H9 (cell line): ENCODE measurements around the gene ZNF177. TPM values are rescaled to one million over a fixed set of nuclear protein-coding genes. Genes with fewer than 3 reads are reported as not detected.

Experiments used
- DNase-seq: peaks from one replicate; pipeline ENCODE4 v3.0.0-alpha.2; 2017
- H2AFZ ChIP-seq: one replicate; pipeline ENCODE4 v1.6.1; 2013; ENCODE audit warnings: mild to moderate bottlenecking, low read length, control low read depth, moderate library complexity
- H2AK5ac ChIP-seq: 2 replicates; pipeline ENCODE4 v1.6.1; 2013; ENCODE audit warnings: low read length, control low read depth, mixed read lengths; ENCODE audit not compliant: insufficient read length
- H2BK120ac ChIP-seq: one replicate; pipeline ENCODE4 v1.6.1; 2013; ENCODE audit warnings: low read depth, mild to moderate bottlenecking, low read length, control low read depth, inconsistent platforms; ENCODE audit not compliant: poor library complexity, severe bottlenecking
- H2BK12ac ChIP-seq: 2 replicates; pipeline ENCODE4 v1.6.1; 2013; ENCODE audit warnings: low read length, control low read depth, mixed read lengths, low read depth; ENCODE audit not compliant: insufficient read length
- H2BK15ac ChIP-seq: 2 replicates; pipeline ENCODE4 v1.6.1; 2013; ENCODE audit warnings: low read depth, low read length, control low read depth
- H2BK20ac ChIP-seq: one replicate; pipeline ENCODE4 v1.6.1; 2013; ENCODE audit warnings: low read depth, mild to moderate bottlenecking, low read length, control low read depth, inconsistent platforms; ENCODE audit not compliant: poor library complexity, severe bottlenecking
- H2BK5ac ChIP-seq: 2 replicates; pipeline ENCODE4 v1.6.1; 2013; ENCODE audit warnings: low read length, control low read depth, mixed read lengths; ENCODE audit not compliant: insufficient read length
- H3K14ac ChIP-seq: 2 replicates; pipeline ENCODE4 v1.6.1; 2013; ENCODE audit warnings: low read length, control low read depth; ENCODE audit not compliant: insufficient read depth
- H3K18ac ChIP-seq: 2 replicates; pipeline ENCODE4 v1.6.1; 2013; ENCODE audit warnings: low read depth, mild to moderate bottlenecking, mixed read lengths, low read length, control low read depth; ENCODE audit not compliant: insufficient read length
- H3K23ac ChIP-seq: 2 replicates; pipeline ENCODE4 v1.6.1; 2013; ENCODE audit warnings: low read length, control low read depth, mixed read lengths, low read depth; ENCODE audit not compliant: insufficient read length
- H3K23me2 ChIP-seq: 2 replicates; pipeline ENCODE4 v1.6.1; 2013; ENCODE audit warnings: low read depth, mild to moderate bottlenecking, mixed read lengths, low read length, control low read depth; ENCODE audit not compliant: insufficient read length, poor library complexity, severe bottlenecking
- H3K27ac ChIP-seq: 2 replicates; pipeline ENCODE4 v1.5.1; 2013; ENCODE audit warnings: low read length, control low read depth, mixed read lengths, low read depth; ENCODE audit not compliant: insufficient read length
- H3K27me3 ChIP-seq: 2 replicates; pipeline ENCODE4 v1.6.1; 2013; ENCODE audit warnings: low read length, control low read depth, inconsistent platforms; ENCODE audit not compliant: insufficient read depth
- H3K4ac ChIP-seq: 2 replicates; pipeline ENCODE4 v1.6.1; 2013; ENCODE audit warnings: low read depth, mild to moderate bottlenecking, control low read depth, inconsistent platforms, low read length, moderate library complexity
- H3K4me1 ChIP-seq: 2 replicates; pipeline ENCODE4 v1.6.1; 2013; ENCODE audit warnings: low read length, control low read depth, inconsistent platforms; ENCODE audit not compliant: insufficient read depth
- H3K4me2 ChIP-seq: 2 replicates; pipeline ENCODE4 v1.6.1; 2013; ENCODE audit warnings: low read length, control low read depth, mixed read lengths; ENCODE audit not compliant: insufficient read length, insufficient read depth
- H3K56ac ChIP-seq: 2 replicates; pipeline ENCODE4 v1.6.1; 2013; ENCODE audit warnings: low read depth, mild to moderate bottlenecking, mixed read lengths, low read length, control low read depth; ENCODE audit not compliant: insufficient read length
- H3K79me1 ChIP-seq: 2 replicates; pipeline ENCODE4 v1.6.1; 2013; ENCODE audit warnings: low read depth, mild to moderate bottlenecking, moderate library complexity, low read length, control low read depth, inconsistent platforms; ENCODE audit not compliant: insufficient read depth, poor library complexity, severe bottlenecking
- H3K79me2 ChIP-seq: 2 replicates; pipeline ENCODE4 v1.6.1; 2013; ENCODE audit warnings: low read length, control low read depth, inconsistent platforms; ENCODE audit not compliant: insufficient read depth
- H3K9ac ChIP-seq: 2 replicates; pipeline ENCODE4 v1.6.1; 2013; ENCODE audit warnings: low read length, control low read depth, mixed read lengths; ENCODE audit not compliant: insufficient read length; ENCODE audit errors: extremely low read depth
- H3K9me3 ChIP-seq: one replicate; pipeline ENCODE4 v1.6.1; 2013; ENCODE audit warnings: low read depth, low read length, inconsistent platforms; ENCODE audit not compliant: control insufficient read depth
- H3T11ph ChIP-seq: one replicate; pipeline ENCODE4 v1.6.1; 2013; ENCODE audit warnings: mild to moderate bottlenecking, low read length, control low read depth, inconsistent platforms
- H4K20me1 ChIP-seq: one replicate; pipeline ENCODE4 v1.6.1; 2013; ENCODE audit not compliant: control insufficient read depth, insufficient read length, insufficient read depth
- H4K5ac ChIP-seq: 2 replicates; pipeline ENCODE4 v1.6.1; 2013; ENCODE audit warnings: low read depth, mild to moderate bottlenecking, mixed read lengths, low read length, control low read depth; ENCODE audit not compliant: insufficient read length
- H4K8ac ChIP-seq: replicated peaks from 2 replicates; pipeline ENCODE4 v1.6.1; 2013; ENCODE audit warnings: low read length, control low read depth, mixed read lengths, low read depth; ENCODE audit not compliant: insufficient read length
- H4K91ac ChIP-seq: 2 replicates; pipeline ENCODE4 v1.6.1; 2013; ENCODE audit warnings: low read depth, mild to moderate bottlenecking, moderate library complexity, mixed read lengths, low read length, control low read depth; ENCODE audit not compliant: insufficient read length
- H3K27ac Mint-ChIP-seq, 3 experiments: 2 replicates in 2 of 3; 3 replicates in 1 of 3; pipeline ENCODE4 v1.8.0; 2020 to 2021; ENCODE audit warnings: mixed read lengths in 3 of 3, mild to moderate bottlenecking in 1 of 3, moderate library complexity in 1 of 3
- H3K27me3 Mint-ChIP-seq: 2 replicates; pipeline ENCODE4 v1.8.0; 2021; ENCODE audit warnings: low read depth, mild to moderate bottlenecking, moderate library complexity, mixed read lengths
- H3K36me3 Mint-ChIP-seq, 3 experiments: 2 replicates in 2 of 3; 3 replicates in 1 of 3; pipeline ENCODE4 v1.8.0; 2020 to 2021; ENCODE audit warnings: low read depth in 3 of 3, mixed read lengths in 3 of 3; ENCODE audit not compliant: insufficient read depth in 1 of 3
- H3K4me1 Mint-ChIP-seq, 2 experiments: 2 replicates each; pipeline ENCODE4 v1.8.0; 2020; ENCODE audit warnings: mixed read lengths in 2 of 2
- H3K4me3 Mint-ChIP-seq, 2 experiments: 2 replicates in 1 of 2; 3 replicates in 1 of 2; pipeline ENCODE4 v1.8.0; 2020 to 2021; ENCODE audit warnings: mild to moderate bottlenecking in 2 of 2, mixed read lengths in 2 of 2, moderate library complexity in 1 of 2
- H3K9me3 Mint-ChIP-seq, 2 experiments: 2 replicates in 1 of 2; 3 replicates in 1 of 2; pipeline ENCODE4 v1.8.0; 2020; ENCODE audit warnings: mild to moderate bottlenecking in 2 of 2, mixed read lengths in 2 of 2, moderate library complexity in 1 of 2
- WGBS: extraction: QIAGEN DNeasy Blood & Tissue Kit; methylation state at CpG from one replicate; pipeline ENCODE4 v1.1.7; 2013; ENCODE audit warnings: missing lambda C conversion rate, low lambda C conversion rate, mixed read lengths; ENCODE audit not compliant: insufficient read length; ENCODE audit errors: extremely low coverage; 5-methylcytosine and 5-hydroxymethylcytosine counted together
- total RNA-seq: library from RNA; stranded (reverse); gene quantifications from 2 replicates; pipeline ENCODE4 v1.2.1, GENCODE V29; 2021
- TF ChIP-seq, protein P1 (sequence below): fragments of 200-600 bp; sonication (generic); conservative IDR thresholded peaks from 3 replicates; pipeline ENCODE4 v1.8.0; 2021; ENCODE audit warnings: antibody characterized with exemption, mild to moderate bottlenecking

ZNF177 gene
- total RNA-seq, 1 experiment from 2014 or later: 5.7 TPM

GRCh38 chr19:9370738-9371619 lies 8.2 kb downstream of the ZNF177 start:
- H3K14ac ChIP-seq: no peak overlapping the region
- no peaks in the 10 kb centered on the region for H3K23me2 ChIP-seq
- Mint-ChIP-seq H3K9me3 (peaks cover 77 to 84% of the 10 kb centered on the region in 2 experiments), H3K36me3 (peaks cover 65 to 88% (median 78%) of the 10 kb centered on the region in 3 experiments), H3K27me3 (no peaks in the 10 kb centered on the region; the same call in 1 of the 2 replicates), H3K4me1 (no peaks in the 10 kb centered on the region), H3K4me3 (no peak overlapping the region), H3K27ac (no peak overlapping the region)
- no CpG with 5 or more reads among the region's 6 CpGs for WGBS
- no peak overlapping the region for H2BK120ac ChIP-seq
- H4K5ac ChIP-seq: no peak overlapping the region
- no peak overlapping the region for H4K91ac ChIP-seq
- no peak overlapping the region for H3K4ac ChIP-seq
- no peak overlapping the region for H3K27ac ChIP-seq
- no peak overlapping the region for H2BK15ac ChIP-seq
- no peak overlapping the region for H2BK12ac ChIP-seq
- H2BK5ac ChIP-seq: no peak overlapping the region
- H2AK5ac ChIP-seq: no peak overlapping the region
- no peaks in the 10 kb centered on the region for H3K79me1 ChIP-seq
- H4K8ac ChIP-seq: no peak overlapping the region
- H2AFZ ChIP-seq: no peak overlapping the region
- H3K56ac ChIP-seq: no peak overlapping the region
- no peaks in the 10 kb centered on the region for H4K20me1 ChIP-seq
- H3K18ac ChIP-seq: no peak overlapping the region
- no peak overlapping the region for H3T11ph ChIP-seq
- TF ChIP-seq, protein P1, sequence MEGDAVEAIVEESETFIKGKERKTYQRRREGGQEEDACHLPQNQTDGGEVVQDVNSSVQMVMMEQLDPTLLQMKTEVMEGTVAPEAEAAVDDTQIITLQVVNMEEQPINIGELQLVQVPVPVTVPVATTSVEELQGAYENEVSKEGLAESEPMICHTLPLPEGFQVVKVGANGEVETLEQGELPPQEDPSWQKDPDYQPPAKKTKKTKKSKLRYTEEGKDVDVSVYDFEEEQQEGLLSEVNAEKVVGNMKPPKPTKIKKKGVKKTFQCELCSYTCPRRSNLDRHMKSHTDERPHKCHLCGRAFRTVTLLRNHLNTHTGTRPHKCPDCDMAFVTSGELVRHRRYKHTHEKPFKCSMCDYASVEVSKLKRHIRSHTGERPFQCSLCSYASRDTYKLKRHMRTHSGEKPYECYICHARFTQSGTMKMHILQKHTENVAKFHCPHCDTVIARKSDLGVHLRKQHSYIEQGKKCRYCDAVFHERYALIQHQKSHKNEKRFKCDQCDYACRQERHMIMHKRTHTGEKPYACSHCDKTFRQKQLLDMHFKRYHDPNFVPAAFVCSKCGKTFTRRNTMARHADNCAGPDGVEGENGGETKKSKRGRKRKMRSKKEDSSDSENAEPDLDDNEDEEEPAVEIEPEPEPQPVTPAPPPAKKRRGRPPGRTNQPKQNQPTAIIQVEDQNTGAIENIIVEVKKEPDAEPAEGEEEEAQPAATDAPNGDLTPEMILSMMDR: no peak
- no peaks in the 10 kb centered on the region for H3K79me2 ChIP-seq
- no peak overlapping the region for H3K9ac ChIP-seq
- H3K4me1 ChIP-seq: no peaks in the 10 kb centered on the region
- H2BK20ac ChIP-seq: no peak overlapping the region
- peaks cover 37% of the 10 kb centered on the region for H3K9me3 ChIP-seq
- no peaks in the 10 kb centered on the region for H3K27me3 ChIP-seq
- DNase-seq: no peak
- H3K4me2 ChIP-seq: no peak overlapping the region
- H3K23ac ChIP-seq: no peak overlapping the region
